Small intestine (tissue), 7 donors: Measurements from ENCODE around the gene ZBTB16. TPM values are rescaled to one million over a fixed set of nuclear protein-coding genes. Genes with fewer than 3 reads are reported as not detected.

Source experiments
- DNase-seq, 2 donors: peaks; one replicate each; pipeline versions ENCODE4 v3.0.0 to v3.0.0-alpha.2; 2013
- FAIRE-seq: peaks from 2 replicates; lab custom pipeline; 2012; peaks lifted over from hg19 to GRCh38; lab: Jason Lieb, UNC
- H3K27ac ChIP-seq, 3 donors: one replicate each; pipeline ENCODE4 v1.5.1; 2013; ENCODE audit warnings: low read length in 2 of 3, mild to moderate bottlenecking in 2 of 3, control low read depth in 1 of 3, inconsistent platforms in 1 of 3, low read depth in 1 of 3, moderate library complexity in 1 of 3
- H3K27me3 ChIP-seq, 3 donors: one replicate each; pipeline ENCODE4 v1.6.1; 2013; ENCODE audit warnings: low read length in 3 of 3, inconsistent platforms in 1 of 3; ENCODE audit not compliant: control insufficient read depth in 3 of 3, insufficient read depth in 3 of 3
- H3K36me3 ChIP-seq, 3 donors: one replicate each; pipeline ENCODE4 v1.6.1; 2013; ENCODE audit warnings: low read length in 3 of 3, inconsistent platforms in 1 of 3, low read depth in 1 of 3, mild to moderate bottlenecking in 1 of 3, moderate library complexity in 1 of 3; ENCODE audit not compliant: control insufficient read depth in 3 of 3, insufficient read depth in 2 of 3
- H3K4me1 ChIP-seq, 3 donors: one replicate each; pipeline ENCODE4 v1.6.1; 2013; ENCODE audit warnings: low read length in 2 of 3, inconsistent platforms in 1 of 3, low read depth in 1 of 3, mild to moderate bottlenecking in 1 of 3, moderate library complexity in 1 of 3; ENCODE audit not compliant: control insufficient read depth in 3 of 3, insufficient read depth in 2 of 3
- H3K4me3 ChIP-seq, 3 donors: one replicate each; pipeline ENCODE4 v1.5.1; 2013; ENCODE audit warnings: low read length in 3 of 3, control low read depth in 1 of 3, inconsistent platforms in 1 of 3, low read depth in 1 of 3, mild to moderate bottlenecking in 1 of 3, moderate library complexity in 1 of 3
- H3K9me3 ChIP-seq, 2 donors: one replicate each; pipeline ENCODE4 v1.6.1; 2013; ENCODE audit warnings: low read depth in 1 of 2, low read length in 1 of 2; ENCODE audit not compliant: control insufficient read depth in 2 of 2, insufficient read depth in 1 of 2
- WGBS, 3 donors: extraction: QIAGEN DNeasy Blood & Tissue Kit; methylation state at CpG; one replicate each; pipeline ENCODE4 v1.1.7; 2013; 5-methylcytosine and 5-hydroxymethylcytosine counted together
- polyA plus RNA-seq, 4 donors: library from polyadenylated mRNA; stranded (reverse) in 3 of 4; unstranded in 1 of 4; fragments of 200-250 nt in 3 of 4; fragments of 120-200 nt in 1 of 4; gene quantifications; one replicate each; pipeline versions ENCODE4 v1.2.1 to v1.2.3, GENCODE V29; 2013
- donor health status: healthy with polysubstance abuse.
- donor health status: control.
- donor health status: control.
- donor health status: Bipolar disorder and iron deficiency.
- donor health status: healthy.

The ZBTB16 gene
- polyA plus RNA-seq, 4 donors, result 1.5 to 32.4 (median 17.4) TPM

GRCh38 chr11:114273890-114274635, 214.6 kb downstream of the ZBTB16 start:
- 65 to 76% (median 73%) methylated on average over 5 of the region's 5 CpGs for WGBS, 3 donors
- H3K4me3 ChIP-seq, result no peak overlapping the region
- no peak for FAIRE-seq
- H3K27me3 ChIP-seq, result no peaks in the 10 kb centered on the region
- DNase-seq, result no peak
- no peaks in the 10 kb centered on the region for H3K36me3 ChIP-seq
- peaks cover 0 to 4% of the 10 kb centered on the region in 2 donors for H3K9me3 ChIP-seq
- H3K4me1 ChIP-seq, result no peaks in the 10 kb centered on the region
- no peak overlapping the region for H3K27ac ChIP-seq

DNA sequence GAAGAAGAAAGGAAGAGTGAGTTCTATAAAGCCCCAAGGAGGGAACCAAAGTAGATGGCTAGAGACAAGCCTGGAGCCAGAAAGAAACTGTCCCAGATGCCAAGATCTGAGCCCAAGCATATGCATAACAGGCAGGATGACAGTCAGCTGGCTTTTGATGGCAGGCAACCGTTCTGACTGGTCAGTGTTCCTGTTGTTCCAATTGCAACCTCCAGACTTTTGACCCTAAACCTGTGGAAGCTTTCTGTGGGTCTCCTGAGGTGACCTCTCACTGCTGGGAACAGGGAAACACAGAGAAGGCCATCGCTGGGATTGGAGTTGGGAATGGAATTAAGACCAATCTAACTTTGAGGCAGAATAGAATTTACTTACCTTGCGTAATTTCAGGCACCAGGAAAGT, 215.1 kb downstream of the ZBTB16 start:
- Histone ChIP-seq H3K27ac (no peak overlapping the region), H3K36me3 (no peaks in the 10 kb centered on the region), H3K4me3 (no peak overlapping the region), H3K27me3 (no peaks in the 10 kb centered on the region), H3K9me3 (peaks cover 0 to 4% of the 10 kb centered on the region in 2 donors), H3K4me1 (no peaks in the 10 kb centered on the region)
- WGBS, 3 donors, result 53 to 72% (median 62%) methylated on average over 3 of the region's 3 CpGs
- FAIRE-seq (no peak), DNase-seq (no peak)

DNA sequence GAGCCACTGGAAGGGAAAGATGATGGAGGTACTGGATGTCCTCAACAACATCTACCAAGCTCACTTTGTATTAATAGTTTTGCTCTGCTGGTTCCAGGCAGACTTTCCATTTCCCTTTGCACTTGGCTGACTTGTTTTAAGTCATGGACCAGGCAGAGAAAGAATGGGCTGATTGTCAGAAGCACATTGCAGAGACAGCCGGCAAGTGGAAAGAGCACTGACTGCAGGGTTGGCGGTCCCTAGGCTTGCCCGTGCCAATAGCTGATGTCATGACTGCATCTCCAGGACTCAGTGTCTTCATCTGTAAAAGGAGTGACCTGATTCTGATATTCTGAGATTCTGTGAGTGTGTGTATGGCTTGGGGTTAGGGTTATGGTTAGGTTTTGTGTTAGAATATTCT, 215.8 kb downstream of the ZBTB16 start:
- peaks cover 0 to 2% of the 10 kb centered on the region in 2 donors for H3K9me3 ChIP-seq
- H3K4me1 ChIP-seq, result no peaks in the 10 kb centered on the region
- FAIRE-seq, result no peak
- 75 to 81% (median 81%) methylated on average over 3 of the region's 3 CpGs for WGBS, 3 donors
- no peaks in the 10 kb centered on the region for H3K36me3 ChIP-seq
- no peaks in the 10 kb centered on the region for H3K27me3 ChIP-seq
- no peak for DNase-seq
- no peak overlapping the region for H3K4me3 ChIP-seq
- H3K27ac ChIP-seq, result no peak overlapping the region

DNA sequence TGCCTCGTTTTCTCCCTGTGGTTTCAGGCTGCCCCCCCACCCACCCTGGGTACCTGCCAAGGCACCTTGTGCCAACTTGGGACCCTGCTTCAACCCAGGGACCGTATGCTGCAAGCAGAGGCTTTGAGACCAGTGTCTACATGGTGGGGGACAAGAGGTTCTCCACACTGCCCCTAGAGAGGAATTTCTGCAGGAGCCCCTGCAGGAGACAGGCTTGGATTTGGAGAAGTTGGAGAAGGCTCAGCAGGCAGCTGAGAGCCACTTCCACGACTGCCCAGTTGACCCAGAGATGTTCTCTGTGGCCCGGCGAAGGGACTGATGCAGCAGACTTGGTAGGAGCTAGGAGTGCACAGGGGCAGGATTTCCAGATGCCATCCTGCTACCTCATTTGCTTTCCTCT, 216.6 kb downstream of the ZBTB16 start:
- Histone ChIP-seq H3K27me3 (no peaks in the 10 kb centered on the region), H3K36me3 (no peaks in the 10 kb centered on the region), H3K27ac (no peak overlapping the region), H3K4me3 (no peak overlapping the region), H3K9me3 (no peaks in the 10 kb centered on the region), H3K4me1 (no peaks in the 10 kb centered on the region)
- no peak for FAIRE-seq
- no peak for DNase-seq
- 61 to 66% (median 64%) methylated on average over 5 of the region's 5 CpGs for WGBS, 3 donors

DNA sequence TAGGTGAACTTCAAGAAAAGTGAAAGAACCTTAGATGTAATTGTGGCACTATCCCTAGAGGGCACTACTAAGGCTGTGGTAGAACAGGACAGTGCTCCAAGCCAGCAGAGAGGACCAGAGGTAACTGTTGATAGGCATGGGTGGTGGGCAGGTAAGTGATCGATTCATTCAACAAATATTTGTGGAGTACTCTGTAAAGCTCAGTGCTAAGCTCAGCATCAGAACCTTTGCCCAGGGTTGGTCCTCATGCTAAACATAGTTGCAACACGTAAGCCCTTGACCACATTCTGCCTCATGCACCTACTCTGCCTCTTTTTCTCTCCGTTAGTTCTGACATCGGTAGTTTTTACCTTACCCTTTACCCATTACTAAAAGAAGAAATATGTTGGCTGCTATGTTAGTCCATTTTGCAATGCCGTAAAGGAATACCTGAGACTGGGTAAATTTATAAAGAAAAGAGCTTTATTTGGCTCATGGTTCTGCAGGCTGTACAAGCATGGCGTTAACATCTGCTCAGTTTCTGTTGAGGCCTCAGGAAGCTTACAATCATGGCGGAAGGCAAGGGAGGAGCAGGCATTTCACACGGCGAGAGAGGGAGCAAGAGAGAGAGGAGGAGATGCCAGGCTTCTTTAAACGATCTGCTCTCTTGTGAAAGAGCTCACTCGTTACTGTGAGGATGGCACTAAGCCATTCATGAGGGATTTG, 218.3 kb downstream of the ZBTB16 start:
- no peak overlapping the region for H3K27ac ChIP-seq

DNA sequence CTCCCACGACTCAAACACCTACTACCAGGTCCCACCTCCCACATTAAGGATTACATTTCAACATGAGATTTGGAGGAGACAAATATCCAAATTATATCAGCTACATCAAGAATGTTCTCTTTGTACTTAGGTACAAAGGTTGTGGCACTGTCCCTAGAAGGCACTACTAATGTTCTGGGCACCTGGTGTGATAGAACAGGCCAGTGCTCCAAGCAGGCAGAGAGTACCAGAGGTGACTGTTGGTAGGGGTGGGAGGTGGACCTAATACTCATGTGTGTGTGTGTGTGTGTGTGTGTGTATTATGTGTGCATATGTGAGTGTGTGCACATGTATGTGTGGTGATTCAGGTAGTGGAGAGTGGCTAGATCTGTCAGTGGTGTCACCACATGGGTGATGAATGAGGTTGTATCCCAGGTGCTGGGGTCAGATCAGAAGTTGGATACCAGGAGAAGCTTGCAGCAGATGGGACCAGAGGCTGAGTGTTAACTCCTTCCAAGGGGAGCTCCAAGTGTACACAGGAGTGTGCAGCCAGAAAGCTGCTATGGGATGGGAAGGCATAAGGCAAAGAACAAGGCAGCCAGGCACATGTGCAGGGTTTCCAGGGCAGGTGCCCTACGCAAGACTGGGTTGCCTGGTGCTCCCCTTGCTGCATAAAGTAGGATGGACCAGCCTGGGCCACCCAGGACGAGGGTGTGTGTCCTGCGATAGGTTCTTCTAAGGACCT, 219.0 kb downstream of the ZBTB16 start:
- H3K27me3 ChIP-seq, result no peaks in the 10 kb centered on the region
- 66 to 75% (median 72%) methylated on average over 4 of the region's 4 CpGs for WGBS, 3 donors
- H3K4me3 ChIP-seq, result no peak overlapping the region
- H3K27ac ChIP-seq, result no peak overlapping the region
- FAIRE-seq (no peak), DNase-seq (no peak)
- no peaks in the 10 kb centered on the region for H3K36me3 ChIP-seq
- H3K4me1 ChIP-seq, result no peaks in the 10 kb centered on the region
- no peaks in the 10 kb centered on the region for H3K9me3 ChIP-seq

More for the DNA sequence above, 218.3 kb downstream of the ZBTB16 start:
- Histone ChIP-seq H3K9me3 (no peaks in the 10 kb centered on the region), H3K36me3 (no peaks in the 10 kb centered on the region), H3K27me3 (no peaks in the 10 kb centered on the region), H3K4me1 (no peaks in the 10 kb centered on the region), H3K4me3 (no peak overlapping the region)
- no peak for DNase-seq
- no peak for FAIRE-seq
- 60 to 74% (median 71%) methylated on average over 11 of the region's 11 CpGs for WGBS, 3 donors

GRCh38 chr11:114279792-114280546, 220.5 kb downstream of the ZBTB16 start:
- FAIRE-seq, result no peak

GRCh38 chr11:114280696-114281095, 221.2 kb downstream of the ZBTB16 start:
- Histone ChIP-seq H3K9me3 (no peaks in the 10 kb centered on the region), H3K27me3 (no peaks in the 10 kb centered on the region), H3K4me3 (no peak overlapping the region), H3K27ac (peak overlapping the region in 1 of 3 donors; percentile 2), H3K4me1 (no peaks in the 10 kb centered on the region), H3K36me3 (no peaks in the 10 kb centered on the region)
- FAIRE-seq (no peak), DNase-seq (peak; percentile 25 to 44)
- WGBS, 3 donors, result 43 to 79% (median 45%) methylated on average over 5 to 6 of the region's 6 CpGs

More at GRCh38 chr11:114279792-114280546, 220.5 kb downstream of the ZBTB16 start:
- no peaks in the 10 kb centered on the region for H3K4me1 ChIP-seq
- no peak overlapping the region for H3K4me3 ChIP-seq
- no peak overlapping the region for H3K27ac ChIP-seq
- no peaks in the 10 kb centered on the region for H3K27me3 ChIP-seq
- no peak for DNase-seq
- 81 to 86% (median 83%) methylated on average over 9 of the region's 9 CpGs for WGBS, 3 donors
- H3K36me3 ChIP-seq, result no peaks in the 10 kb centered on the region
- no peaks in the 10 kb centered on the region for H3K9me3 ChIP-seq
